Measurements from ENCODE around the gene ATP8B4.

DNA sequence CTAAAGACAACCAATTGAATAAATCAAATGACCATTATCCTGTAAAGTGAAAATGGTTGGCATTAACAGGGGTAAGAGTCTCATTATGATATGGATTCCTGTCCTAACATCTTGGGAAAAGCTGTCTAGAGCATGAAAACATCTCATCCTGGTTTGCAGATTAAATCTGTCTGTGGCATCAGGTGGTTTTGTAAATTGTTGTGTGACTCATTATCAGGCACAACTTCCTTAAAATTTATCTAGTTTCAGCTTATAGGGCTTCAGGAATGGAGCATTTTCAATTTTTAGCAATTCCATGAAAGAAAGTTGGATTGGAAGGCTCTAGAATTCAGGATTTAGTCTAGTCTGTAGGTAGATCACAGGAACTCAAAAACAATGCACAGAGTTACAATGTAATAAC lies 31.8 kb upstream of the ATP8B4 start:
- TF ChIP-seq, protein P1, sequence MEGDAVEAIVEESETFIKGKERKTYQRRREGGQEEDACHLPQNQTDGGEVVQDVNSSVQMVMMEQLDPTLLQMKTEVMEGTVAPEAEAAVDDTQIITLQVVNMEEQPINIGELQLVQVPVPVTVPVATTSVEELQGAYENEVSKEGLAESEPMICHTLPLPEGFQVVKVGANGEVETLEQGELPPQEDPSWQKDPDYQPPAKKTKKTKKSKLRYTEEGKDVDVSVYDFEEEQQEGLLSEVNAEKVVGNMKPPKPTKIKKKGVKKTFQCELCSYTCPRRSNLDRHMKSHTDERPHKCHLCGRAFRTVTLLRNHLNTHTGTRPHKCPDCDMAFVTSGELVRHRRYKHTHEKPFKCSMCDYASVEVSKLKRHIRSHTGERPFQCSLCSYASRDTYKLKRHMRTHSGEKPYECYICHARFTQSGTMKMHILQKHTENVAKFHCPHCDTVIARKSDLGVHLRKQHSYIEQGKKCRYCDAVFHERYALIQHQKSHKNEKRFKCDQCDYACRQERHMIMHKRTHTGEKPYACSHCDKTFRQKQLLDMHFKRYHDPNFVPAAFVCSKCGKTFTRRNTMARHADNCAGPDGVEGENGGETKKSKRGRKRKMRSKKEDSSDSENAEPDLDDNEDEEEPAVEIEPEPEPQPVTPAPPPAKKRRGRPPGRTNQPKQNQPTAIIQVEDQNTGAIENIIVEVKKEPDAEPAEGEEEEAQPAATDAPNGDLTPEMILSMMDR (IDR thresholded peaks at IDR 0.05) = no peak
- TF ChIP-seq POLR2A (IDR thresholded peaks at IDR 0.05) = no peak

Measured in testis (tissue), 2 donors.